NT2/D1 (cell line): ENCODE results near the gene ZC3H11A.
"Not testable (repeated sequence)": the region's sequence is repeated elsewhere in the genome, so short reads cannot be mapped to it uniquely, and the experiment has no call there.

ENCODE experiments used
- DNase-seq: peaks from one replicate; pipeline ENCODE4 v3.0.0-alpha.2; 2011; ENCODE audit warnings: low read depth, low spot score
- H3K27me3 ChIP-seq: 2 replicates; pipeline ENCODE4 v1.6.0; 2011; ENCODE audit warnings: mild to moderate bottlenecking; ENCODE audit not compliant: insufficient read length, insufficient read depth
- H3K36me3 ChIP-seq: 2 replicates; pipeline ENCODE4 v1.6.1; 2011; ENCODE audit warnings: mild to moderate bottlenecking, low read length, mixed read lengths; ENCODE audit not compliant: insufficient read depth, insufficient read length
- H3K4me1 ChIP-seq: 2 replicates; pipeline ENCODE4 v1.5.1; 2011; ENCODE audit not compliant: insufficient read depth, insufficient read length
- H3K4me3 ChIP-seq: 2 replicates; pipeline ENCODE4 v1.5.1; 2011; ENCODE audit warnings: low read depth; ENCODE audit not compliant: insufficient read length
- H3K9ac ChIP-seq: 2 replicates; pipeline ENCODE4 v1.6.0; 2011; ENCODE audit warnings: low read depth; ENCODE audit not compliant: insufficient read length
- H3K9me3 ChIP-seq: 2 replicates; pipeline ENCODE4 v1.5.1; 2011; ENCODE audit warnings: mild to moderate bottlenecking, low read length; ENCODE audit not compliant: insufficient read depth
- SUZ12 ChIP-seq: IDR thresholded peaks from 2 replicates; pipeline ENCODE4 v1.6.1; 2011; ENCODE audit not compliant: insufficient read length, insufficient read depth; ENCODE audit errors: extremely low read depth
- YY1 ChIP-seq: IDR thresholded peaks from 2 replicates; pipeline ENCODE4 v1.6.1; 2011; ENCODE audit not compliant: insufficient read length, insufficient read depth
- ZNF274 ChIP-seq: IDR thresholded peaks from 2 replicates; pipeline ENCODE4 v1.6.1; 2011; ENCODE audit warnings: mild to moderate bottlenecking, low read depth, low read length

The ZC3H11A gene

GRCh38 chr1:203795441-203796235 lies at the start of gene ZC3H11A, which contains the start of gene ZBED6:
Gene ZC3H11A (plus strand): TSS chr1:203795623. CDS start chr1:203817071, 21,448 bp downstream.
Gene ZBED6 (plus strand): TSS chr1:203795623. CDS start chr1:203797523, 1,900 bp downstream.
- peak within 1 kb of the TSS; percentile 89 for H3K9ac ChIP-seq
- peak; percentile 99 for DNase-seq
- peaks cover 45% of the 10 kb centered on the region for H3K36me3 ChIP-seq
- peak within 1 kb of the TSS; percentile 58 for H3K4me3 ChIP-seq
- no peaks in the 10 kb centered on the region for H3K4me1 ChIP-seq
- no peak for TF ChIP-seq SUZ12
- TF ChIP-seq YY1: peak; percentile 96
- no peak for TF ChIP-seq ZNF274
- peaks cover 34% of the 10 kb centered on the region; the same call in 1 of the 2 replicates for H3K9me3 ChIP-seq
- H3K27me3 ChIP-seq: no peaks in the 10 kb centered on the region

- H3K27me3 ChIP-seq: no peaks in the 10 kb centered on the region
- DNase-seq: no peak
- peaks cover 4% of the 10 kb centered on the region for H3K4me1 ChIP-seq
- H3K4me3 ChIP-seq: no peak overlapping the region
- H3K9me3 ChIP-seq: no peaks in the 10 kb centered on the region
- TF ChIP-seq SUZ12 (no peak), YY1 (no peak), ZNF274 (no peak)
- H3K36me3 ChIP-seq: peaks cover 4% of the 10 kb centered on the region
- no peak overlapping the region for H3K9ac ChIP-seq
Observed at GRCh38 chr1:203746281-203746680, 49.1 kb upstream of the ZC3H11A start.

GRCh38 chr1:203751051-203751450 lies 44.4 kb upstream of the ZC3H11A start:
- no peaks in the 10 kb centered on the region for H3K9me3 ChIP-seq
- no peaks in the 10 kb centered on the region for H3K27me3 ChIP-seq
- no peak overlapping the region for H3K4me3 ChIP-seq
- DNase-seq: no peak
- peaks cover 5% of the 10 kb centered on the region for H3K4me1 ChIP-seq
- no peak for TF ChIP-seq SUZ12
- TF ChIP-seq YY1: no peak
- no peak for TF ChIP-seq ZNF274
- H3K36me3 ChIP-seq: no peaks in the 10 kb centered on the region
- H3K9ac ChIP-seq: no peak overlapping the region

GRCh38 chr1:203751618-203752361 lies 43.6 kb upstream of the ZC3H11A start:
- not testable (repeated sequence) for H3K27me3 ChIP-seq, H3K4me1 ChIP-seq, DNase-seq, H3K9me3 ChIP-seq, H3K9ac ChIP-seq, H3K4me3 ChIP-seq, H3K36me3 ChIP-seq

GRCh38 chr1:203754455-203754864 lies 41.0 kb upstream of the ZC3H11A start:
- H3K27me3 ChIP-seq: no peaks in the 10 kb centered on the region
- peaks cover 5% of the 10 kb centered on the region for H3K4me1 ChIP-seq
- H3K4me3 ChIP-seq: no peak overlapping the region
- no peak for DNase-seq
- H3K9me3 ChIP-seq: no peaks in the 10 kb centered on the region
- H3K9ac ChIP-seq: no peak overlapping the region
- no peaks in the 10 kb centered on the region for H3K36me3 ChIP-seq
- TF ChIP-seq SUZ12 (no peak), YY1 (no peak), ZNF274 (no peak)

GRCh38 chr1:203756036-203756435 lies 39.4 kb upstream of the ZC3H11A start:
- H3K4me3 ChIP-seq: no peak overlapping the region
- TF ChIP-seq SUZ12 (no peak), YY1 (no peak), ZNF274 (no peak)
- H3K4me1 ChIP-seq: peaks cover 5% of the 10 kb centered on the region

GRCh38 chr1:203758749-203759148 lies 36.7 kb upstream of the ZC3H11A start:
- DNase-seq, H3K36me3 ChIP-seq, H3K27me3 ChIP-seq, H3K9ac ChIP-seq, H3K9me3 ChIP-seq, H3K4me1 ChIP-seq, H3K4me3 ChIP-seq: not testable (repeated sequence)

More at GRCh38 chr1:203756036-203756435, 39.4 kb upstream of the ZC3H11A start:
- no peak overlapping the region for H3K9ac ChIP-seq
- no peak for DNase-seq
- no peaks in the 10 kb centered on the region for H3K36me3 ChIP-seq
- no peaks in the 10 kb centered on the region for H3K27me3 ChIP-seq
- H3K9me3 ChIP-seq: no peaks in the 10 kb centered on the region
